HEK293T (cell line): Measurements from ENCODE around the gene ANO10.

ENCODE experiments used
- FOXM1 ChIP-seq: fragments of 450-650 bp; IDR thresholded peaks from 2 replicates; pipeline ENCODE4 v1.6.1; 2017; ENCODE audit warnings: mild to moderate bottlenecking, borderline replicate concordance
- HDGF ChIP-seq: fragments of 450-650 bp; IDR thresholded peaks from 2 replicates; pipeline ENCODE4 v1.6.1; 2017; ENCODE audit warnings: antibody characterized with exemption, borderline replicate concordance
- SUZ12 ChIP-seq: fragments of 450-650 bp; IDR thresholded peaks from 2 replicates; pipeline ENCODE4 v1.6.1; 2016; ENCODE audit warnings: mild to moderate bottlenecking
- TARDBP ChIP-seq: fragments of 450-650 bp; IDR thresholded peaks from 2 replicates; pipeline ENCODE4 v1.6.1; 2016

GRCh38 chr3:43583481-43583880 is 38.3 kb downstream of the ANO10 start:
- TF ChIP-seq FOXM1, result no peak
- TF ChIP-seq SUZ12, result no peak
- TF ChIP-seq TARDBP, result no peak
- TF ChIP-seq HDGF, result no peak
